Embryonic facial prominence (tissue), 1 donor: ENCODE measurements around the gene ZFP36L2.
"Not testable (repeated sequence)": the region's sequence is repeated elsewhere in the genome, so short reads cannot be mapped to it uniquely, and the experiment has no call there.

Experiments
- DNase-seq: peaks from one replicate; pipeline ENCODE4 v3.0.0-alpha.2; 2016; ENCODE audit errors: extremely low spot score

The ZFP36L2 gene

DNA sequence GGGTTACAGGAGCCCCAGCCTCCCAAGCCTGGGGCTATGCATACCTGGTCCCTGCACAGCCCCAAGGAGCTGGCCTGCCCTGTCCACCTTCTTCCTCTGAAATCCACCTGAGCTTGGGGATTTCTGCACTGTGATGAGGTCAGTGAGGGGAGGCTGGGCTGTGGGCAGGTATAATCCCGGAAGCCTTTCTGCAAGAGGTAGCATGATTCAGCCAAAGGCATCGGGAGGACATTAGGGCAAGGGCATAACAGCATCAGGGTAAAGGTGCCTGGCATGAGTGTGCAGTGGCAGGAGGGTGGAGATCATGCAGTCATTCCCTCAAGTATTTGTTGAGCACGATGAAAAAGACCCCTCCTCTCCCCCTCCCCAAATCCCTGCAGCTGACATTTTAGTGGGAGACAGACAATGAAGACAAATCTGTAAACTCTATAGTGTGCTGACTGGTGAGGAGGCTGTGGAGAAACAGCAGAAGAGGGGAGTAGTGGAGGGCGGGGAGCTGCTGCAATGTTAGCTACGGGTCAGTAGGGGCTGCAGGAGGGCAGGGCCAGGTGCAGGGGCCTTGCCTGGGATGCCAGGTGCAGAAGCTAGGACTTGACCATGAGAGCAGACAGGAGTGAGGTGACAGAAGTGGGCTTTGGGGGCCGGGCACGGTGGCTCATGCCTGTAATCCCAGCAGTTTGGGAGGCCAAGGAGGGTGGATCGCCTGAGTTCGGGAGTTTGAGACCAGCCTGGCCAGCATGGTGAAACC, 18.7 kb downstream of the ZFP36L2 start:
- no peak for DNase-seq

DNA sequence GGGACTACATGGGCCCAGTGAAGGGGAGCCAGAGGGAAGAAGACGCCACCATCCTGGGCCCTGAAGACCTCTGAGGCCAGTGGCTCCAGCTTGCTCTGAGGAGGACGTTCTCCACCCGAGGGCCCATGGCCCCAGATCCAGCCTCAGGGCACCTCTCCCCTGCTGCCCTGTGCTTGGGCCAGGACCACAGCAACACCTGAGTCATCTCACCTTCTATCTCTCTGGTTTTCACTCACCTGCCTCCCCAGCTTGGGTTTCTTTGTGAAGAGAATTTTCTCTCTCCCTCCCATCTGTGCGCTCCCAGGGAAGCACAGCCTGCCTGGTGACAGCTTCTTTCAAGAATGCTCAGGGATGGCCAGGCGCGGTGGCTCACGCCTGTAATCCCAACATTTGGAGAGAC, 19.8 kb downstream of the ZFP36L2 start:
- DNase-seq, result no peak

DNA sequence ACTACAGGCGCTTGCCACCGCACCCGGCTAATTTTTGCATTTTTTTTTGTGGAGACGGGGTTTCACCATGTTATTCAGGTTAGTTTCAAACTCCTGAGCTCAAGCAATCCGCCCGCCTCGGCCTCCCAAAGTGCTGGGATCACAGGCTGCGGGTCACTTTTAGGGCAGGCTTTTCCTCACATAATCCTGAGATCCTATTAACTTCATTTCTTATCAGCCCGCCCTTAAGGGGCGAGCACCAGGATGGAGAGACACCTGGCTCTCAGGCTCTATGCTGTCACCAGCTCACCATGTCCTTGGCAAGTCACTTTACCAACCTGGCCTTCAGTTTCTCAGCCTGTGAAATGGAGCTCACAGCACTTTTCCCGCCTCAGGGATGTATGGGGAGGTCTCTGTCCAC, 23.0 kb downstream of the ZFP36L2 start:
- no peak for DNase-seq

DNA sequence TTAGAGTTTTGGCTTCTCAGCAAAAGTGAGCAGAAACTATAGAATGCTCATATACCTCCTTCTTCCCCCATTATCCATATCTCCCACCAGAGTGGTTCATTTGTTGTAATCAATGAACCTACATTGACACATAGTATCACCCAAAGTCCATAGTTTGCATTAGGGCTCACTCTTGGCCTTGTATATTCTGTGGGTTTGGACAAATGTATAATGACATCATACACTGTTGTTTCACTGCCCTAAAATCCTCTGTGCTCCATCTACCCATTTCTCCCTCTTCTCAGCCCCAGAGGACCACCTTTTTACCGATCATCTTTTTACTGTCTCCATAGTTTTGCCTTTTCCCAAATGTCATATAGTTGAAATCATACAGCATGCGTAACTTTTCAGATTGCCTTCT, 24.1 kb downstream of the ZFP36L2 start:
- DNase-seq, result no peak

DNA sequence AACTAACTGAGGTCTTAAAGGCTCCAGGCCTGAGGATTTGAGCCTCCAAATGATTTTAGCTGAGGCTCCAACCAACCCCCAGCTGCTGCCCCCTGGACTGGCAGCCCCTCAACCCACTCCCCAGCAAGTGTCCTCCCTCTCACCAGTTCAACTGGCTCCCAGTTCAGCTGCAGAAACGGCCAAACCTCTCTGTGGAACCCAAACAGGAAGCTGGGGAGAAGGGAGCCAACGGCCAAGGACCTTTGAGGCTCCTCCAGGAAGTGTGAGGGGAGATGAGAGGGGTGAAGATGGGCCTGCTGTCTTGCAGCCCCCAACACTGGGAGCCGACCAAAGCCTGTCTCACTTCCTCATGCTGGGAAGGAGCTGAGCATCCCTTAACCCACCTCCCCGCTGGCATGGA, 24.9 kb downstream of the ZFP36L2 start:
- DNase-seq, result no peak

DNA sequence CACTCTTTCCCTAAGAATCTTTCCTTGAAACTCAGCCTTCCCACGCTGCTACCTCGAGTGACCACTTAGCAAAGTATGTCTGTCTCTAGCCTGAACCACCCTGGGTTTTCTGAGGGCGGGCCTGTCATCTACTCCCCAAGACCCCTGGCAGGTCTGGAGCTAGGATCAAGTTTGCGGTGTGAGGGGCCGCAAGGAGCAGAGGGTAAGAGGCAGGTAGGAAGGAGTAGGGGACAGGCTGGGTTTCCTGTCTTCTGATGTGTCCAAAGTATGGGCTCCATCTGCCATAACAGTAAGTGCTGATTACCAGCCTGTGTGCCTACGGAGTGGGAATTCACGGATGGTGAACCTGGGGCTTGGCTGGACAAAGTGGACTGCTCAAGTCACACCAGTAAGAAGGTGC, 25.4 kb downstream of the ZFP36L2 start:
- DNase-seq, result no peak

DNA sequence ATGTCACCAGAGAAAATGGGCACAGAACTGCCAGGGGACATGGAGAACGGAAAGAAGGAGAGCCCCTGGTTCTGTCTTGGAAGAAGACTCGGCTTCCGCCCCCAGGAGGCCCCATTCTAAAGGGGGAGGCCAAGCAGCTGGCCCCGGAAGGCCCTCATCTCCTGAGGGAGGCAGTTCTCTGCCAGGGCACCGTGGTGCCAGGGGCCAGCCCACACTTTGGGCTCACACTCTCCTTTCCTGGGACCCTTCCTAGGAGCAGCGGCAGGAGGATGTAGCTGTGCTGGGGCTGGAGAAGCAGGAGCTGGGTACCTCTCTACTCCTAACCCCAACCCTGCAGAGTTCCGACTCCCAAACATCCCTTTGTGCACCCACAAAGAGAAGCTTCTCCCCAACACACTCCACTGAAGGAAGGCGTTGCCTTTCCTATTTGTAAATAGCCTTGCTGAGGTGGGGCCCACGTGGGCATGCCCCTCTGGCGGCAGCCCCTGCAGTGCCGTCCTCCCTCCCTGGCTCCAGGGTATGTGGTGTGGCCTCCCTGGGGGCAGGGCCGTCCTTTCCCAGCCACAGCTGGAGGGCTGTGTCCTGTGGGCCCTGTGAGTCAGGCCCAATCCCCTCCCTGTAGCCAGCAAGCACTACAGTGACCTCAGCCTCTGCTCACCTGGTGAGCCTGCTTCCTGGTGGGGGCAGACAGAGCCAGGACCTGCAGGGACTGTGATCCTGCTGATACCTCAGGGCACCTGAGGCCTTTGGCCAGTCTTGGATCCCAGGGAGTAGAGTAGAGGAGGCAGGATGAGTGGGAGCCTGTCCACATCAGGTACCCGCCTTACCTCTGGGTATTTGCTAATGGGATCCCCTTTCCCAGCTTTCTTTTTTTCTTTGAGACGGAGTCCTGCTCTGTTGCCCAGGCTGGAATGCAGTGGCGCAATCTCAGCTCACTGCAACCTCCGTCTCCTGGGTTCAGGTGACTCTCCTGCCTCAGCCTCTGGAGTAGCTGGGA, 26.6 kb downstream of the ZFP36L2 start:
- no peak for DNase-seq

DNA sequence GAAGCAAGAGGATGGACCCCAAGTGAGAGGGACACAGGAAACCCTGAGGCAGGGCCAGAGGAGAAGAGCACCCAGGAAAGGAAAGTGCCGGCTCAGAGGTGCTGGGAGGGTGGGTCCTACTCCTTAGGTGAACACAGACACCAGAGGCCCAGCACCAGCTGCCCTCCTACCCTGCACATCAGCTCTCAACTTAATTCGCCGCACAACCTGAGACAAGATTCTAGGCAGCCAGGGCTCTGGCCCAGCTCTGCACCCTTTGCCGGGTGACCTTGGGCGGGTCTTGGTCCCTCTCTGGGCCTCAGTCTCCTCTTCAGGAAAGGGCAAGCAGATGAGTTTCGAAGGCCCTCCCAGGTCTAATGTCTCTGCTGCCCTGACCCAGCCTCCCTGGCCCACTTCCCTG, 28.1 kb downstream of the ZFP36L2 start:
- DNase-seq, result no peak

DNA sequence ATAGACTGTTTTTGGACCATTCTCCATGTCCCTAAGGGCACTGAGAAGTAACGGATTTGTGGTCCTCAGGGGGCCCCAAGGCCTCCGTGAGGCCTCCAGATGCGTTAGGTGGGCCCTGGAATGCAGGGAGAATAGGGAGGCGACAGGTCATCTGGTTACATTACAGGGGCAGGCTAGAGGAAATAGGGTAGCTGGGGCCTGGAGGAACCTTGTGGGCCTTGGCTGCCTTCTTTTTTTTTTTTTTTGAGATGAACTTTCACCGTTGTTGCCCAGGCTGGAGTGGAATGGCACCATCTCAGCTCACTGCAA, 28.9 kb downstream of the ZFP36L2 start:
- no peak for DNase-seq

DNA sequence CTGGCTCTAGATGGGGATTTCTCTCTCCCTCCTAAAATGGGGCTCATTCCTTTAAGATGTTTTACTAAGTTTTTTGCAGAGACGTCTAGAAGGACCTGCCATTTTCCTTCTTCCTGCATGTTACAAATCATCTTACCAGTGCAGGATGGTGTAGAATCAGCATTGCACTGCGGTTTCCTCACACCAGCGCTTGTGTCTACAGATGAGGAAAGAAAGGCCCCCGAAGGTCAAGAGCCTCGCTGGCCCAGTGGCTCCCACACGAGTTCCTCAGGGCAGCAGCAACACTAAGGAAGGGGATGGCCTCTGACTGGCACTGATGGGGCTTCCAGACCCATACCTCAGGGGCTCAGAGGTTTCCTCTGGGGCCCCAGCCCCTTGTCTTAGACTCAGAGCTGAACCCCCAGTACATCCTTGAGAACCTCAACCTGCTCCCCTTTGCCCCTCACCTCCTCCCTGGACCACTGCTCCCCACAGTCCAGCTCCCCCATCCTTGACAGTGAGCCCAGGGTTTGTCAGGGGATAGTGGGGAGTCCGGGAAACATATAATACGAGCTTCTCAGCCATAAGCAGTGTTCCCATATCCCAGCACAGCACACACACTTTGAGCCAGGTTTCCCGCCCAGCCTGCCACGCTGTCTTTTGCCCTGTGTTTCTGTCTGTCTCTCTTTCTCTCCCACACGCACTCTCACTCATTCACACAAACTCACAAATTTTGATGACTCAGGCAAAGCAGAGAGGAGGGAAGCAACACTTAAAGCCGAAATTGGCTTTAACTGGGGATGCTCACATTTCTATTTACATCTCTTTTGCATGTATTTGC, 29.4 kb downstream of the ZFP36L2 start:
- DNase-seq, result no peak

DNA sequence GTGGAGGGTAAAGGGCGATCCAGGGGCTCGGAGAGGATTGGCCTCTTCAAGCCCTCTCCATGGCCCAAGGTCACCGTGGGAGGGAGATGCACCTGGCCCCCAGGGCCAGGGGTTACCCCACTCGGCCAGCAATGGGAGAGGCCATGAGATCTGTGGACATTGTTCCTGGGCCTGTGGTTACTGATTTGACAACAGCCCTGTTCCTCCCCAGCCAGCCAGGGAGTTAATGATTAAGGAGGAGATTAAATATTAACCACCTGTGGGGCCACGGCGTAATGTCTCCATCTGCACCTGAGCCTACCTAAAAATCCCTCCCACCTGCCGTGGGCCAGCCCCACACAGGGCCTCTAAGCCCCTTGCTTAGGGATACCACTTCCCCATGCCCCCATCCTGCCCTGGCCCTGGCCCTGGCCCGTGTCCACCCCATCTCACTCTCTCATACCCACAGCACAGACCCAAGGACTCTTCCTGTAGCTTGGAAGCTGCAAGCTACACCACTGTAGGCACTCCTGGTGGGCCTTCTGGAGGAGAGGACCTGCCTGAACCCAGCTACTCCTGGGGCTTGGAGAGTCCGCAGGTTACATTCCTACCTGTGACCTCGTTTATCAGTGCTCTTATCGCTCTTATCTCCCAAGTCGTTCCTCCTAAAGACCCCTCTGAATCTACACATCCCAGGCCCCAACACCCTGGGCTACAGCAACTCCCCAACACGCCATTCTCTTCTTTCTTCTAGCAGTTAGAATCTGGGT, 32.1 kb downstream of the ZFP36L2 start:
- DNase-seq, result no peak

DNA sequence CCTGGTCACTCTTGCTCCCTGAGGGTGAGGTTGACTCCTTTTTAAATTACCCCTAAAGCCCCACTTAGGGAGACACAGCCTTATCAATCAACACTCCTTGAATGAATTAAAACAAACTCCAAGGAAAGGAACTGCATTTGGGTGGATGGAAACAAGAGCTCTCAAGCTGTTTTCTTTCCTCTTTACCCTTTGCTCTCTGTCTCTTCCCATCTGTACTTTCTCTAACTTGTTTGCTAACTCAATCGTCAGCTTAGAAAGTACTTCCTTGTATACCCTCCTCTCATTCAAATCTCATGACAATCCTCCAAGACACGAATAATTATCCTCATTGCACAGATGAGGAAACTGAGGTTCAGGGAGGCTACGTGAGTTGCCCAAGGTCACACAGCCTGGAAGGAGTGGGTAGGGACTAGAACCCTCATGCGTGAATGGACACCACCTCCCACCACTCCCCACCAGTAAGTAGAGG, 32.7 kb downstream of the ZFP36L2 start:
- no peak for DNase-seq

DNA sequence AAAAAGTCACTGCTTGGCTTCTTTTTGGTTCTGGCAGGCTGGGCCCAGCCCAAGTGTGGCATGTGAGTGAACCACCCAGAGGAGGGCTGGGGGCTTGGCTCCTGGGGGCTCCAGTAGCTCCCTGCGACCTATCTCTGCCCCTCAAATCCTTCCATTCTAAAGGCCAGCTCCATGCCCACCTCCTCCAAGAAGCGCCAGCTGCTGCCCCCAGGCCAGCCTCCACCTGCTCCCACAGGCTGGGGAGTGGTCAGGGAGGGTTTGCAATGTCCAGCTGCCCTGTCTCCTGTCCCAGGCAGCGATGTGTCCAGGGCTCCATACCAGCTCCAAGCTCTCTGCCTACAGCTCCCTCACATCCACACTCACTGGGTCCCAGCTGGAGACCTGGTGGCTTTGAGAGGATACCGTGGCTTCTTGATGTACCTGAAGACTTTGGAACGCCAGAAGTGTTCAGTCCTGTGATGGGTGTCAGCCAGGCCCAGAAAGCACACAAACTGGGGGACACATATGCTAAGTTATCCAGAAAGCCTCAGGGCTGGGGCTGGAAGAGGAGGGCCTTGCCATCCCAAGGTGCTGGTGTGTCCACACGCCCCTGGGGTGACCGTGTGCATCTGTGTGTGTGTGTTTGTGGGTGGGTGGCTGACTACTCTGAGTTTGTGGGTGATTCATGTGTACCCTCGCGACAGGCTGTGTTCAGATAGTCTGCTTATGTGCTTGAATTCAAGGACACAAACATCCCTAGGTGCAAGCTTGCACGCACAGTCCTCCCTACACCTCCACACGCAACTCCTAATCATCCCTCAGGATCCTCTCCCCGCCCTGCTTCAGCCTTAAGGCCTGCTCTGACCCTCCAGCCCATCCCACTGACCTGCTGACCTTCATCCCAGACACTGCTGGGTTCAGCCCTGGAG, 33.4 kb downstream of the ZFP36L2 start:
- DNase-seq, result no peak

DNA sequence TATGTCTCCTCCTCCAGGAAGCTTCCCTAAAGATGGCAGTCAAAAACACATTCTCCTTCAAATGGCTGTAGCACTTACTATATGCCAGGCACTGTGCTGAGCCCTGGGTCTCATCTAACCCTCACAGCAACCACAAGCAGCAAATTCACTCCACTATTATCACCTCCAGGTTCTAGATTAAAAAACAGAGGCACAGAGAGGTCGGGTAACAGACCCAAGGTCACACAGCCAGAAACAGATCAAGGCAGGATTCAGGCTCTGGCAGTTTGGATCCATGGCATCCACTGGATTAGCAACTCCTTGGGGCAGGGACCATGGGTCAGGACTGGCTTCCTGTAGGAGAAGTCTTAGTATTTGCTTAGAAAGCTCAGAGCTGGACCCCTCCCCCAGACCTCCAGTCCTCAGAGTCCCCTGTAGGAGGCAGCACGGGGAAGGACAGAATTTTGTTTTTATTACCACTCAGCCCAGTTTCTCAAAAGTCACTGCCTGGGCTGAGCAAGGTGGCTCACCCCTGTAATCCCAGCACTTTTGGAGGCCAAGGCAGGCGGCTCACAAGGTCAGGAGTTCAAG, 34.4 kb downstream of the ZFP36L2 start:
- no peak for DNase-seq

DNA sequence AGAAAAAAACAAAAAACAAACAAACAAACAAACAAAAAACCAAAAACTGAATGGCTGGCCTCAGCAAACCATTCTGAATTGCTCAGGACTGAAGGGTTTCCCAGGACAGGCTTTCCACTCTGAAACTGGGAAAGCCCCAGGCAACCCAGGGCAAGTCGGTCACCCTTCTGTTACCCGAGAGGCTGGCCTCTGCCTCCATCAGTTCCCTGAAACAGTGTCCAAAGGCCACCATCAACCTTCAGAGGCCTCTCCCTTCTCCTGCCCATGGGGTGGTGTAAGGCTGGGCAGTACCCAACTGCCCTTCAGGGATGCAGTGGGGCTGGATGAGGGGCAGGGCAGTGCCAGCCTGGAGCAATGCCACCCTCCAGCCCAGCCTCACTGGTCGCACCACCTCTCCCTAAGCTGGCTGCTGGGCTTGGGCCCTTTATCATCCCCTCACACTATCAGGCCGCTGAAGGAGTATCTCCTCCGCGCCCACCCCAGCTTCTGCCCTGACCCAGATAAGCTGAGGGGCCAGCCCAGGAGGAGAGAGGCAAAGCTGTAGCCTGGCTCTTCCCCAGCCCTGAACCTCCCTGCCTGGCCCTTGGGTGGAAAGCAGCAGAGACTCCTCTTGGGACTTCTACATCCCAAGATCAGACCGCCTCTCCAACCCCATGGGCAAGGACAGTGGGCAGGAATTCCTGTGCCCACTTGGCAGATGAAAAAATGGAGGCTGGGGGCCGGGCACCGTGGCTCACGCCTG, 35.9 kb downstream of the ZFP36L2 start:
- no peak for DNase-seq

DNA sequence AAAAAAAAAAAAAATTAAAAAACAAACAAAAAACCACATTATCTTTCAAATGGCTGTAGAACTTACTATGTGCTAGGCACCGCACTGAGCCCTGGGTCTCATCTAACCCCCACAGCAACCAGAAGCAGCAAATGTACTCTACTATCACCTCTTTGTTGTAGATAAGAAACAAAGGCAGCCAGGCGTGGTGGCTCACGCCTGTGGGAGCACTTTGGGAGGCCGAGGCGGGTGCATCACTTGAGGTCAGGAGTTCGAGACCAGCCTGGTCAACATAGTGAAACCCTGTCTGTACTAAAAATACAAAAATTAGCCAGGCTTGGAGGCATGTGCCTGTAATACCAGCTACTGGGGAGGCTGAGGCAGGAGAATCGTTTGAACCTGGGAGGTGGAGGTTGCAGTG, 36.5 kb downstream of the ZFP36L2 start:
- DNase-seq, result not testable (repeated sequence)

DNA sequence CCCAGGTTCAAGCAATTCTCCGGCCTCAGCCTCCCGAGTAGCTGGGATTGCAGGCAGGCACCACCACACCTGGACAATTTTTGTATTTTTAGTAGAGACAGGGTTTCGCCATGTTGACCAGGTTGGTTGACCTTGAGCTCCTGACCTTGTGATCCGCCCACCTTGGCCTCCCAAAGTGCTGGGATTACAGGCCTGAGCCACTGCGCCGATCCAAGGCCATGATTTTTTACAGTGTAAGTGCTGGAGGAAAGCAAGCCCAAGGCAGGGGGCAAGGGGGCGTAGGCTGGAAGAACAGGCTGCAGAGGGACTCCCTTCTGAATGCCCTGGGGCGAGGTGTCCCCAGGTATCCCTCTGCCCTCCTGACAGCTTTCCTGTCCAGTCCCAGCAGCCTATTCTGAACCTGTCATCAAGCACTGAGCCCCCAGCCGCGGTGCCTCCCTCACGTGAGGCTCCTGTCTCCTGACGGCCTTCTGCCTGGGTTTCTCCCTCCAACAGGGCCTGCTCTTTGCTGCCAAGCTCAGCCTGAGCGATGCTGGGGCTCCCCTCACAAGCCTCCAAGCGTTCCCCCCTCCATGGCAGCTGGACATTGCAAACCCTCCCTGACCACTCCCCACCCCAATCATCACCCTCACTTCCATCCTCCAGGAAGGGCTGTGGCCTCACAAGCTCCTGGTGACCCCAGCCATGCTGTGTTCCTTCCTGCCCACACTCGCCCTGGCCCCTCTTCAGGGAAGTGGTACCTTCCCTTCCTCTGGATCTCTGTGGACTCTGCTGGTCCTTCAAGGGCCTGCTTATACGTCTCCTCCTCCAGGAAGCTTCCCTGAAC, 37.6 kb downstream of the ZFP36L2 start:
- DNase-seq, result no peak

DNA sequence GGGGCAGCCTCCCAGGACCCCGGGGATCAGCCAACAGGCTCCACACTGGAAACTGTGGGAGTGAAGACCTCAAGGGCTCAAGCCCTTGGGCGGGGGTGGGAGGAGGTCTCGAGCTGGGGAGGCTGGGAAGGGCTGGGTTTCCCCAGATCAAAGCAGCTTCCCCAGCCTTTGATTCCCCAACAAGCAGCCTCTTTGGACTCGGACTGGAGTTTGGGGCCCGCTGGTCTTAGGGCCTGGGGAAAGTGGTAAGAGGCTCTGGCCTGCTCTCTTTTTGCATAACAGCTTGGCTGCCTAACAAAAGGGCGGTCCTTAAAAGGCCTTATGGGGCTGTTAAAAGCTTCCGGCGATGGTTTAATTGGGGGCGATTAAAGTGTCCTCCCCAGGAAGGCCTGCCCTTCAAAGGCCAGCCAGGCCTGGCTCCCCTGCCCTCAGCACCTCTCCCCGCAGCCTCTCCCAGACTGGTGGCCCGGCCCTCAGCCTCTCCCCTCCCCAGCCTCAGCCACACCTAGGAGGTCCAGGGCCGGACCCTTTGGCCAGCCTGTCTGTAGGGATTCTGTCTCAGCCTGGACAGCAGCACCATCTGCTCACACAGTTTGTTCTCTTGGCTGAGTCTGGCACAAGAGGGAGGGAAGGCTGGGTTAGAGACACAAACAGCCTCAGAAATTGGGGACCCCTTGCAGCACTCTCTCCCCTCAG, 39.6 kb downstream of the ZFP36L2 start:
- no peak for DNase-seq
